ENCODE data around the gene SLC35A4.

SLC35A4 gene

DNA sequence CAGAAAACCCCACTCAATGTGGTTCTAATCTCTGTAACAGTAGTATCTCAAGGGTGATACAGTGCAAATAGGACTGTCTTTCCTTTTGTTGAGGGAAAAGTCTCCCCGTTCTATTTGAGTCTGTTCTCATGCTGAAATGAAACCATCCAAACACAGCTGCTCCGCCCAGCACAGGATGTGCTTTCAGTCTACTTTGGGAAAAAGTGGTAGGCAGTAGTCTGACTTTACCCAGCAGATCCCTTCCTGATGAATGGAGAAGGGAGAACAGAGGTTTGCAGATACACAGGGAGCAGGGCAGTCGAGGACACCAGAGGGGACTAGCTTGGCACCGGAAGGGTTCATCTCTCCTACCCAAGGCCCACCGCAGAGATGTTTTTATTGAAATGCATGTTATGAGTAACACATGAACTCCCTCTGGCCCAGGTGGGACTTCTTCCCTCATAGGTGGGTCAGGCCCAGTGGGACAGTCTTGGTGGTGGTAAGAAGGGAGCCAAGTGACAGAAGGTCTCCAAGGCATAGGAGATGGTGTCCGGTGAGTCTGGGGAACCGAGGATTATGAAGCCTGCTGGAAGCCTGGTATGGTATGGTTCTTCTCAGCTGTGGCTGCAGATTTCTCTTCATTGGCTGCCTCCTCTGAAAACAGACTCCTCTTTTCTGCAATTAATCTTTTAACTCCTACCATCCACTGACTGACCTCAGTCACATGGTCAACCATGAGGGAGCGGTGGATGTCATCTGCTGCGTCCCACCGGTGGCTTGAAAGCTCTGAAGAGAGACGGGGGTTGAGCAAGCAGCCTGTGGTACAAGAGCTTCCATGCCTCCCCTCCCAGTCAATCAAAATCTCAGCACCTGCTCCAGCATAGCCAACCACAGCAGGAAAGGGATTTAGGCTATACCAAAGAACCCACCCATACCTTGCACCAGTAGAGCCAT, 14.2 kb upstream of the SLC35A4 start:
- DNase-seq: no peak
- Histone ChIP-seq H2BK12ac (ENCODE audit: low read length in 2 of 2) (no peak overlapping the region), H3K4ac (ENCODE audit: low read depth in 1 of 2, low read length in 2 of 2) (no peak overlapping the region), H3K4me3 (ENCODE audit: insufficient read depth in 1 of 2, low read depth in 1 of 2, low read length in 2 of 2) (no peak overlapping the region), H3K36me3 (ENCODE audit: control insufficient read depth in 1 of 2, insufficient read depth in 2 of 2, low read depth in 1 of 2, low read length in 2 of 2) (peaks cover 27 to 50% of the 10 kb centered on the region in 2 experiments), H3K4me1 (ENCODE audit: control insufficient read depth, insufficient read depth, low read depth, low read length) (peaks cover 28% of the 10 kb centered on the region), H2BK15ac (ENCODE audit: low read depth, poor library complexity, severe bottlenecking) (no peak overlapping the region), H2BK5ac (ENCODE audit: low read depth, low read length, poor library complexity, severe bottlenecking) (no peak overlapping the region), H3K9ac (ENCODE audit: low read length) (peak overlapping the region; percentile 95), H3K14ac (ENCODE audit: low read length in 2 of 2) (no peak overlapping the region), H4K8ac (ENCODE audit: low read length) (no peak overlapping the region), H3K4me2 (ENCODE audit: low read length, poor library complexity, severe bottlenecking) (no peak overlapping the region), H2AFZ (ENCODE audit: low read depth, low read length) (no peak overlapping the region), H3K27ac (ENCODE audit: low read length, poor library complexity, severe bottlenecking) (no peak overlapping the region), H3K79me1 (replicated peaks; ENCODE audit: low read length, poor library complexity, severe bottlenecking) (peaks cover 24% of the 10 kb centered on the region), H4K91ac (ENCODE audit: low read length) (no peak overlapping the region), H2BK120ac (ENCODE audit: low read depth, low read length) (no peak overlapping the region), H3K18ac (ENCODE audit: low read depth in 1 of 2, low read length in 2 of 2) (no peak overlapping the region), H2AK5ac (ENCODE audit: low read length, severe bottlenecking) (no peak overlapping the region), H3K9me3 (ENCODE audit: control insufficient read depth, low read length) (no peaks in the 10 kb centered on the region), H3K27me3 (ENCODE audit: control insufficient read depth in 1 of 2, insufficient read depth in 1 of 2, low read length in 2 of 2) (no peaks in the 10 kb centered on the region), H3K23ac (ENCODE audit: low read length in 2 of 2) (no peak overlapping the region)
- 96% methylated on average over 9 of the region's 11 CpGs for WGBS

DNA sequence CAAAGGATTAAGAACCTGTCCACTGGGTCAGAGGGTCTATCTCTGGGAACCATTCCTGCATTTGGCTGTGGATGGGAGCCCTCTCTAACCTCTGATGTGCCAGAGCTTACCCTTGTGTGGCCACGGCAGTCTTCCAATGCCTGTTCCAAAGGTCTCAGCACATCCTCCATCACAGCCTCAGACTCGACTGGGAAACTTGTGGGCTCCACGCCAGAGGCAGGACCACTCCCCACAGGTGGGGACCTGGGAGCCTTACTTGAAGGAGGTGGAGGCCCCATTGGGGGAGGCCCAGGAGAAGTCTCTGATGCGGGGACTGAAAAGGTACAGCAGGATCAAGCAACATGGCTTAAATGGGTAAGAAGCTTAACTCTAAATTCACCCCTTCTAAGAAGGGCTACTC, 12.8 kb upstream of the SLC35A4 start:
- peaks cover 21% of the 10 kb centered on the region for H3K79me1 ChIP-seq (replicated peaks; ENCODE audit: low read length, poor library complexity, severe bottlenecking)
- no peak overlapping the region for H3K14ac ChIP-seq (ENCODE audit: low read length in 2 of 2)
- H2BK12ac ChIP-seq (ENCODE audit: low read length in 2 of 2): no peak overlapping the region
- H4K8ac ChIP-seq (ENCODE audit: low read length): no peak overlapping the region
- H2BK120ac ChIP-seq (ENCODE audit: low read depth, low read length): no peak overlapping the region
- no peak overlapping the region for H3K27ac ChIP-seq (ENCODE audit: low read length, poor library complexity, severe bottlenecking)
- no peaks in the 10 kb centered on the region for H3K27me3 ChIP-seq (ENCODE audit: control insufficient read depth in 1 of 2, insufficient read depth in 1 of 2, low read length in 2 of 2)
- no peak overlapping the region for H3K4me3 ChIP-seq (ENCODE audit: insufficient read depth in 1 of 2, low read depth in 1 of 2, low read length in 2 of 2)
- H2BK15ac ChIP-seq (ENCODE audit: low read depth, poor library complexity, severe bottlenecking): no peak overlapping the region
- no peak overlapping the region for H2AK5ac ChIP-seq (ENCODE audit: low read length, severe bottlenecking)
- no peak for DNase-seq
- peaks cover 27 to 50% of the 10 kb centered on the region in 2 experiments for H3K36me3 ChIP-seq (ENCODE audit: control insufficient read depth in 1 of 2, insufficient read depth in 2 of 2, low read depth in 1 of 2, low read length in 2 of 2)
- no peak overlapping the region for H4K91ac ChIP-seq (ENCODE audit: low read length)
- H2BK5ac ChIP-seq (ENCODE audit: low read depth, low read length, poor library complexity, severe bottlenecking): no peak overlapping the region
- peaks cover 28% of the 10 kb centered on the region for H3K4me1 ChIP-seq (ENCODE audit: control insufficient read depth, insufficient read depth, low read depth, low read length)
- no peak overlapping the region for H3K4ac ChIP-seq (ENCODE audit: low read depth in 1 of 2, low read length in 2 of 2)
- no peak overlapping the region for H3K23ac ChIP-seq (ENCODE audit: low read length in 2 of 2)
- H3K9ac ChIP-seq (ENCODE audit: low read length): no peak overlapping the region
- H3K4me2 ChIP-seq (ENCODE audit: low read length, poor library complexity, severe bottlenecking): no peak overlapping the region
- no peaks in the 10 kb centered on the region for H3K9me3 ChIP-seq (ENCODE audit: control insufficient read depth, low read length)
- H3K18ac ChIP-seq (ENCODE audit: low read depth in 1 of 2, low read length in 2 of 2): no peak overlapping the region
- WGBS: 100% methylated on average over 3 of the region's 4 CpGs
- no peak overlapping the region for H2AFZ ChIP-seq (ENCODE audit: low read depth, low read length)

DNA sequence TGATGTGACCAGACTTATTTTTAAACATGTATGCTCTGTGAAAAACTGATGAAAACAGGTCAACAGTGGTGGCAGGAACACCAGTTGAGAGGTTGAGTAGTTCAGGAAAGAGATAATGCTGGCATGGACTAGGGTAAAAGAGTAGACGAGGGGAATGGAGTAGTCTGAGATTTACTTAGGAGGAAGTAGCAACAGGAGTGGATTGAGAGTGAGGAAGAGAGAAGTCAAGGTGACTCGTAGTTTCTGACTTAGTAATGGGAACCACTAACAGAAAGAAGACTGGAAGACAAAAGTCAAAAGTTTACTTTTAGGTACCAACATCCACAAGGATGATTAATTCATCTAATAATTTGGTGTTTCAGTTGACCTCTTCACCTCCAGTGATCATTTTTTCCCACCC, 11.0 kb upstream of the SLC35A4 start:
- DNase-seq: peak; percentile 44
- no peak overlapping the region for H3K18ac ChIP-seq (ENCODE audit: low read depth in 1 of 2, low read length in 2 of 2)
- 80% methylated on average over 2 of the region's 2 CpGs for WGBS
- peak overlapping the region; percentile 28 for H3K9ac ChIP-seq (ENCODE audit: low read length)
- H3K4me1 ChIP-seq (ENCODE audit: control insufficient read depth, insufficient read depth, low read depth, low read length): peaks cover 15% of the 10 kb centered on the region
- no peaks in the 10 kb centered on the region for H3K9me3 ChIP-seq (ENCODE audit: control insufficient read depth, low read length)
- peak overlapping the region in 1 of 2 experiments; percentile 4 for H3K4me3 ChIP-seq (ENCODE audit: insufficient read depth in 1 of 2, low read depth in 1 of 2, low read length in 2 of 2)
- H3K4ac ChIP-seq (ENCODE audit: low read depth in 1 of 2, low read length in 2 of 2): no peak overlapping the region
- no peak overlapping the region for H4K91ac ChIP-seq (ENCODE audit: low read length)
- H3K27ac ChIP-seq (ENCODE audit: low read length, poor library complexity, severe bottlenecking): no peak overlapping the region
- H2BK15ac ChIP-seq (ENCODE audit: low read depth, poor library complexity, severe bottlenecking): no peak overlapping the region
- H2BK120ac ChIP-seq (ENCODE audit: low read depth, low read length): no peak overlapping the region
- H3K27me3 ChIP-seq (ENCODE audit: control insufficient read depth in 1 of 2, insufficient read depth in 1 of 2, low read length in 2 of 2): no peaks in the 10 kb centered on the region
- peaks cover 19% of the 10 kb centered on the region for H3K79me1 ChIP-seq (replicated peaks; ENCODE audit: low read length, poor library complexity, severe bottlenecking)
- no peak overlapping the region for H3K4me2 ChIP-seq (ENCODE audit: low read length, poor library complexity, severe bottlenecking)
- no peak overlapping the region for H3K23ac ChIP-seq (ENCODE audit: low read length in 2 of 2)
- no peak overlapping the region for H3K14ac ChIP-seq (ENCODE audit: low read length in 2 of 2)
- H2BK12ac ChIP-seq (ENCODE audit: low read length in 2 of 2): no peak overlapping the region
- no peak overlapping the region for H2AFZ ChIP-seq (ENCODE audit: low read depth, low read length)
- H3K36me3 ChIP-seq (ENCODE audit: control insufficient read depth in 1 of 2, insufficient read depth in 2 of 2, low read depth in 1 of 2, low read length in 2 of 2): peaks cover 30 to 56% of the 10 kb centered on the region in 2 experiments
- no peak overlapping the region for H2AK5ac ChIP-seq (ENCODE audit: low read length, severe bottlenecking)
- H4K8ac ChIP-seq (ENCODE audit: low read length): no peak overlapping the region
- H2BK5ac ChIP-seq (ENCODE audit: low read depth, low read length, poor library complexity, severe bottlenecking): no peak overlapping the region

DNA sequence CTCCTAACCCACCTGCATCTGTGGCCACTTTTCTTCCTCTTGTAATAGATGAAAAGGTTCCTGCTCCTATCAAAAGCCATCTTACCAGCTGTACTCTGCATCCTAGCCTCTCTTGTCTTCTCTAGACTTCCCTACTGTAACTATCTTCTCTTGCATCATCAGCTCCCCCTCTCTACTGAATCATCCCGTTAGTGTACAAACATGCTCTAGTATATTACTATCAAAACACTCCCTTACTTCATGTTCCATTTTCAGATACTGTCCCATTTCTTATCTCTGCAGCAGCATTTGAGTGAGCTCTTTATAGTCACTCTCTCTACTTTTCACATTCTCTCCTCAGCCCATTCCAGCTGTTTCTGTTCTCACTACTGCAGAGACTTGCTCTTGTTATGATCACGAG, 10.2 kb upstream of the SLC35A4 start:
- no peak overlapping the region for H3K4me3 ChIP-seq (ENCODE audit: insufficient read depth in 1 of 2, low read depth in 1 of 2, low read length in 2 of 2)
- no peak overlapping the region for H3K4ac ChIP-seq (ENCODE audit: low read depth in 1 of 2, low read length in 2 of 2)
- H4K8ac ChIP-seq (ENCODE audit: low read length): no peak overlapping the region
- no peak overlapping the region for H2BK15ac ChIP-seq (ENCODE audit: low read depth, poor library complexity, severe bottlenecking)
- peak overlapping the region; percentile 19 for H3K9ac ChIP-seq (ENCODE audit: low read length)
- H3K79me1 ChIP-seq (replicated peaks; ENCODE audit: low read length, poor library complexity, severe bottlenecking): peaks cover 15% of the 10 kb centered on the region
- peaks cover 22 to 56% of the 10 kb centered on the region in 2 experiments for H3K36me3 ChIP-seq (ENCODE audit: control insufficient read depth in 1 of 2, insufficient read depth in 2 of 2, low read depth in 1 of 2, low read length in 2 of 2)
- H3K27ac ChIP-seq (ENCODE audit: low read length, poor library complexity, severe bottlenecking): no peak overlapping the region
- DNase-seq: peak; percentile 79
- no peak overlapping the region for H3K23ac ChIP-seq (ENCODE audit: low read length in 2 of 2)
- H3K4me2 ChIP-seq (ENCODE audit: low read length, poor library complexity, severe bottlenecking): no peak overlapping the region
- H2BK5ac ChIP-seq (ENCODE audit: low read depth, low read length, poor library complexity, severe bottlenecking): no peak overlapping the region
- no peak overlapping the region for H3K14ac ChIP-seq (ENCODE audit: low read length in 2 of 2)
- no peak overlapping the region for H2BK120ac ChIP-seq (ENCODE audit: low read depth, low read length)
- H4K91ac ChIP-seq (ENCODE audit: low read length): no peak overlapping the region
- H3K27me3 ChIP-seq (ENCODE audit: control insufficient read depth in 1 of 2, insufficient read depth in 1 of 2, low read length in 2 of 2): no peaks in the 10 kb centered on the region
- H3K18ac ChIP-seq (ENCODE audit: low read depth in 1 of 2, low read length in 2 of 2): no peak overlapping the region
- WGBS: 75% methylated on average over 2 of the region's 2 CpGs
- no peak overlapping the region for H2AK5ac ChIP-seq (ENCODE audit: low read length, severe bottlenecking)
- peaks cover 9% of the 10 kb centered on the region for H3K4me1 ChIP-seq (ENCODE audit: control insufficient read depth, insufficient read depth, low read depth, low read length)
- no peaks in the 10 kb centered on the region for H3K9me3 ChIP-seq (ENCODE audit: control insufficient read depth, low read length)
- H2AFZ ChIP-seq (ENCODE audit: low read depth, low read length): no peak overlapping the region
- H2BK12ac ChIP-seq (ENCODE audit: low read length in 2 of 2): no peak overlapping the region

All from mesenchymal stem cell (in vitro differentiated cells and primary cell).